ENCODE results near the gene TTLL9. TPM values are rescaled to one million over a fixed set of nuclear protein-coding genes. Genes with fewer than 3 reads are reported as not detected.

Gene TTLL9
- total and polyA plus RNA-seq, 2 of the 13 experiments (the other 11 are each of a cell fraction or from before 2014, with no cell fraction given): not detected

- TF ChIP-seq MAFF (IDR thresholded peaks at IDR 0.05; ENCODE audit: low read depth, low read length) (no peak), ZNF138 (CRISPR knock-in tag; IDR thresholded peaks at IDR 0.05; ENCODE audit: low read depth) (peak; percentile 100), ATM (IDR thresholded peaks at IDR 0.05; ENCODE audit: borderline replicate concordance) (no peak), FOSL1 (CRISPR knock-in tag; IDR thresholded peaks at IDR 0.05; ENCODE audit: borderline replicate concordance) (peak; percentile 100), ZNF660 (CRISPR knock-in tag; IDR thresholded peaks at IDR 0.05; ENCODE audit: borderline replicate concordance, low read depth) (peak; percentile 100), ZSCAN22 (CRISPR knock-in tag; IDR thresholded peaks at IDR 0.05) (peak; percentile 98), ZNF451 (CRISPR knock-in tag; IDR thresholded peaks at IDR 0.05) (peak; percentile 100), ZBTB7B (CRISPR knock-in tag; IDR thresholded peaks at IDR 0.05) (peak; percentile 100), ZNF883 (CRISPR knock-in tag; IDR thresholded peaks at IDR 0.05; ENCODE audit: not compliant biosample characterization) (peak; percentile 100), RAD51 (IDR thresholded peaks at IDR 0.05; ENCODE audit: borderline replicate concordance) (no peak), NR2F6 (IDR thresholded peaks at IDR 0.05) (no peak), NR2F6 (CRISPR knock-in tag; IDR thresholded peaks at IDR 0.05) (peak; percentile 99), ZC3H13 (CRISPR knock-in tag; IDR thresholded peaks at IDR 0.05) (peak; percentile 100), NFYC (CRISPR knock-in tag; IDR thresholded peaks at IDR 0.05) (peak; percentile 86), HOXA7 (CRISPR knock-in tag; IDR thresholded peaks at IDR 0.05) (peak; percentile 100), EZH2 (conservative IDR thresholded peaks at IDR 0.05; ENCODE audit: low read depth, low read length) (0 out of 2 replicates have a peak, but pooled peaks have one; percentile 40), RBAK (CRISPR knock-in tag; IDR thresholded peaks at IDR 0.05) (peak; percentile 99), PCBP2 (optimal IDR thresholded peaks at IDR 0.05; ENCODE audit: low read depth, low read length, poor library complexity, severe bottlenecking) (no peak), ZBTB20 (CRISPR knock-in tag; IDR thresholded peaks at IDR 0.05; ENCODE audit: borderline replicate concordance, low read depth) (peak; percentile 100), ZNF335 (CRISPR knock-in tag; IDR thresholded peaks at IDR 0.05) (peak; percentile 99), TAF15 (IDR thresholded peaks at IDR 0.05; ENCODE audit: low read depth, low read length, poor library complexity, severe bottlenecking) (no peak), ZNF263 (CRISPR knock-in tag; IDR thresholded peaks at IDR 0.05) (peak; percentile 99), NFIB (CRISPR knock-in tag; IDR thresholded peaks at IDR 0.05; ENCODE audit: borderline replicate concordance) (peak; percentile 100), ZNF704 (CRISPR knock-in tag; IDR thresholded peaks at IDR 0.05; ENCODE audit: borderline replicate concordance) (peak; percentile 100), ZKSCAN5 (CRISPR knock-in tag; IDR thresholded peaks at IDR 0.05) (peak; percentile 99), CREBL2 (CRISPR knock-in tag; IDR thresholded peaks at IDR 0.05; ENCODE audit: borderline replicate concordance) (peak; percentile 100)
- TF ChIP-seq, protein P1, sequence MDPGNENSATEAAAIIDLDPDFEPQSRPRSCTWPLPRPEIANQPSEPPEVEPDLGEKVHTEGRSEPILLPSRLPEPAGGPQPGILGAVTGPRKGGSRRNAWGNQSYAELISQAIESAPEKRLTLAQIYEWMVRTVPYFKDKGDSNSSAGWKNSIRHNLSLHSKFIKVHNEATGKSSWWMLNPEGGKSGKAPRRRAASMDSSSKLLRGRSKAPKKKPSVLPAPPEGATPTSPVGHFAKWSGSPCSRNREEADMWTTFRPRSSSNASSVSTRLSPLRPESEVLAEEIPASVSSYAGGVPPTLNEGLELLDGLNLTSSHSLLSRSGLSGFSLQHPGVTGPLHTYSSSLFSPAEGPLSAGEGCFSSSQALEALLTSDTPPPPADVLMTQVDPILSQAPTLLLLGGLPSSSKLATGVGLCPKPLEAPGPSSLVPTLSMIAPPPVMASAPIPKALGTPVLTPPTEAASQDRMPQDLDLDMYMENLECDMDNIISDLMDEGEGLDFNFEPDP (CRISPR knock-in tag; conservative IDR thresholded peaks at IDR 0.05): peak; percentile 100
Observed at GRCh38 chr20:31968291-31969126, 98.1 kb downstream of the TTLL9 start (continued).

All from HepG2 (cell line).